ENCODE results near the gene IL17RA. TPM values are rescaled to one million over a fixed set of nuclear protein-coding genes. Genes with fewer than 3 reads are reported as not detected.
"Not testable (repeated sequence)": the region's sequence is repeated elsewhere in the genome, so short reads cannot be mapped to it uniquely, and the experiment has no call there.

Gene IL17RA
- total and polyA plus RNA-seq, 2 experiments from 2014 or later: 3.2 to 9.6 TPM

DNA sequence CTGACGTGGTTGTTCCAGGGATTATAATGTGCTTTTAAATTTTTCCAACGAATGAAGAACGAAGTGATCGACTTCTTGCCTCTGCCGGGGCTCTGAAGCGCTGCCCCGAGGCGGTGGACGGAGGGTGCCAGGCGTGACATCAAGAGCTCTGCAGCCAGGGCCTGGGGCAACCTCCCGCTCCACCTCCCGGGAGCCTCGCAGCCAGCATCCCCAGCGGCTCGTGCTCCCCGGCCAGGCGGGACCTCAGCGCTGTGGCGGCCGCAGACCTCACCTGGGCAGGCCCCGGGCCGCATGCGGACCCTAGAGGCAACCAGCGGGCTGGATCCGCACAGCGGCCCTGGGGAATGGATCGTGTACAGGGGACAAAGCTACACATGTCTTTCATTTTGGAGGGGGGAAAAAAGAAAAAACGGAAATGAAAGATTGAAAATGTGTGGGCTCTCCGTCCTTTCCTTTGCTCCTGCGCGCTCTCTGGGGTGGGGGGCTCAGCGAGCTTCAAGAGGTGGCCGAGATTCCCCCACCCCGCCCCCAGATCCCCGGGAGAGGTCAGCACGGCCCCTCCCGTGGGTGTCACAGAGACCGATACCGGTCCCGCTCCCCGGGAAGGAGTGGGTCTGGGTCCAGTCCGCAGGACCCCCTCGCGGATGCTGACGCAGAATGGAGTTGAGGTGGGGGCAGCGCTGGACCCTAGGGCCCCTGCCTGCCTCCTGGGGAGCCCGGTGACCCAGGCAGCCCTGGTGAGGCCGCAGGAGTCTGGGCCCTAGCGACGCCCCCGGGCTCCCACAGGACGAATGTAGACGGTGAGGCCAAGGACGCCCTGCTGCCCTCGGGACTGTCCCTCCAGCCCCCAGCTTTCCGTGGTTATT lies 48.6 kb upstream of the IL17RA start:
- DNase-seq (ENCODE audit: low spot score): peak; percentile 42
- H3K27ac ChIP-seq (ENCODE audit: low read depth); H3K27me3 Mint-ChIP-seq (ENCODE audit: insufficient read depth, low read depth, poor library complexity); H3K79me2 ChIP-seq (replicated peaks; ENCODE audit: insufficient read depth); H3K4me1 ChIP-seq (ENCODE audit: insufficient read depth); H3F3A ChIP-seq (replicated peaks; ENCODE audit: low read depth); H3K36me3 ChIP-seq (ENCODE audit: insufficient read depth); H2AFZ ChIP-seq; H3K9me2 ChIP-seq (ENCODE audit: insufficient read depth); H4K20me1 ChIP-seq (replicated peaks; ENCODE audit: insufficient read depth); H3K27ac Mint-ChIP-seq; H3K4me1 Mint-ChIP-seq; H3K36me3 Mint-ChIP-seq (ENCODE audit: low read depth); H3K4me3 Mint-ChIP-seq: not testable (repeated sequence)
- ATAC-seq: peak; percentile 70
- peaks cover 54% of the 10 kb centered on the region for H3K9me3 Mint-ChIP-seq
- peak overlapping the region; percentile 42; the same call in 1 of the 2 replicates for H3K4me3 ChIP-seq
- peak overlapping the region; percentile 62; the same call in 1 of the 2 replicates for H3K4me2 ChIP-seq
- H3K27me3 ChIP-seq (ENCODE audit: insufficient read depth): peaks cover 38% of the 10 kb centered on the region

- Histone ChIP-seq H2AFZ (peak overlapping the region; percentile 76), H3K27me3 (ENCODE audit: insufficient read depth) (peaks cover 38% of the 10 kb centered on the region), H3K4me2 (peak overlapping the region; percentile 71), H3K4me3 (peak overlapping the region; percentile 43)
- not testable (repeated sequence) for H3F3A ChIP-seq (replicated peaks; ENCODE audit: low read depth); H3K27me3 Mint-ChIP-seq (ENCODE audit: insufficient read depth, low read depth, poor library complexity); H3K27ac ChIP-seq (ENCODE audit: low read depth); H3K36me3 Mint-ChIP-seq (ENCODE audit: low read depth); H3K4me1 Mint-ChIP-seq; H4K20me1 ChIP-seq (replicated peaks; ENCODE audit: insufficient read depth); H3K9me2 ChIP-seq (ENCODE audit: insufficient read depth); H3K27ac Mint-ChIP-seq; H3K79me2 ChIP-seq (replicated peaks; ENCODE audit: insufficient read depth); H3K4me3 Mint-ChIP-seq; H3K36me3 ChIP-seq (ENCODE audit: insufficient read depth); H3K4me1 ChIP-seq (ENCODE audit: insufficient read depth)
- peak; percentile 89 for ATAC-seq
- DNase-seq (ENCODE audit: low spot score): peak; percentile 48
- peaks cover 55% of the 10 kb centered on the region for H3K9me3 Mint-ChIP-seq
These were observed 47.7 kb upstream of the IL17RA start for GRCh38 chr22:17036842-17037711.

GRCh38 chr22:17043521-17043920 lies 41.3 kb upstream of the IL17RA start:
- Histone ChIP-seq H3K79me2 (replicated peaks; ENCODE audit: insufficient read depth) (no peaks in the 10 kb centered on the region), H3K27me3 (ENCODE audit: insufficient read depth) (peaks cover 4% of the 10 kb centered on the region), H3K9me2 (ENCODE audit: insufficient read depth) (no peaks in the 10 kb centered on the region), H3F3A (replicated peaks; ENCODE audit: low read depth) (no peaks in the 10 kb centered on the region), H2AFZ (no peak overlapping the region), H3K4me1 (ENCODE audit: insufficient read depth) (no peaks in the 10 kb centered on the region), H3K36me3 (ENCODE audit: insufficient read depth) (no peaks in the 10 kb centered on the region), H3K4me2 (no peak overlapping the region), H3K27ac (ENCODE audit: low read depth) (no peak overlapping the region), H4K20me1 (replicated peaks; ENCODE audit: insufficient read depth) (no peaks in the 10 kb centered on the region), H3K4me3 (no peak overlapping the region)
- H3K4me1 Mint-ChIP-seq: no peaks in the 10 kb centered on the region
- no peak overlapping the region for H3K27ac Mint-ChIP-seq
- H3K9me3 Mint-ChIP-seq: peaks cover 43% of the 10 kb centered on the region
- DNase-seq (ENCODE audit: low spot score): no peak
- no peak for TF ChIP-seq CREB1 (CRISPR knock-in tag; IDR thresholded peaks at IDR 0.05; ENCODE audit: low read depth)
- no peak for TF ChIP-seq STAT1 (IDR thresholded peaks at IDR 0.05; ENCODE audit: unreplicated experiment)
- TF ChIP-seq, protein P1, sequence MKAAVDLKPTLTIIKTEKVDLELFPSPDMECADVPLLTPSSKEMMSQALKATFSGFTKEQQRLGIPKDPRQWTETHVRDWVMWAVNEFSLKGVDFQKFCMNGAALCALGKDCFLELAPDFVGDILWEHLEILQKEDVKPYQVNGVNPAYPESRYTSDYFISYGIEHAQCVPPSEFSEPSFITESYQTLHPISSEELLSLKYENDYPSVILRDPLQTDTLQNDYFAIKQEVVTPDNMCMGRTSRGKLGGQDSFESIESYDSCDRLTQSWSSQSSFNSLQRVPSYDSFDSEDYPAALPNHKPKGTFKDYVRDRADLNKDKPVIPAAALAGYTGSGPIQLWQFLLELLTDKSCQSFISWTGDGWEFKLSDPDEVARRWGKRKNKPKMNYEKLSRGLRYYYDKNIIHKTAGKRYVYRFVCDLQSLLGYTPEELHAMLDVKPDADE (IDR thresholded peaks at IDR 0.05): no peak
- no peak for TF ChIP-seq REST (IDR thresholded peaks at IDR 0.05; ENCODE audit: unreplicated experiment)
- TF ChIP-seq EZH2 (IDR thresholded peaks at IDR 0.05; ENCODE audit: low read depth, unreplicated experiment): no peak
- no peak for TF ChIP-seq EZH2phosphoT487 (IDR thresholded peaks at IDR 0.05; ENCODE audit: unreplicated experiment)
- no peak for TF ChIP-seq ZNF331 (CRISPR knock-in tag; IDR thresholded peaks at IDR 0.05; ENCODE audit: low read depth)
- TF ChIP-seq, protein P2, sequence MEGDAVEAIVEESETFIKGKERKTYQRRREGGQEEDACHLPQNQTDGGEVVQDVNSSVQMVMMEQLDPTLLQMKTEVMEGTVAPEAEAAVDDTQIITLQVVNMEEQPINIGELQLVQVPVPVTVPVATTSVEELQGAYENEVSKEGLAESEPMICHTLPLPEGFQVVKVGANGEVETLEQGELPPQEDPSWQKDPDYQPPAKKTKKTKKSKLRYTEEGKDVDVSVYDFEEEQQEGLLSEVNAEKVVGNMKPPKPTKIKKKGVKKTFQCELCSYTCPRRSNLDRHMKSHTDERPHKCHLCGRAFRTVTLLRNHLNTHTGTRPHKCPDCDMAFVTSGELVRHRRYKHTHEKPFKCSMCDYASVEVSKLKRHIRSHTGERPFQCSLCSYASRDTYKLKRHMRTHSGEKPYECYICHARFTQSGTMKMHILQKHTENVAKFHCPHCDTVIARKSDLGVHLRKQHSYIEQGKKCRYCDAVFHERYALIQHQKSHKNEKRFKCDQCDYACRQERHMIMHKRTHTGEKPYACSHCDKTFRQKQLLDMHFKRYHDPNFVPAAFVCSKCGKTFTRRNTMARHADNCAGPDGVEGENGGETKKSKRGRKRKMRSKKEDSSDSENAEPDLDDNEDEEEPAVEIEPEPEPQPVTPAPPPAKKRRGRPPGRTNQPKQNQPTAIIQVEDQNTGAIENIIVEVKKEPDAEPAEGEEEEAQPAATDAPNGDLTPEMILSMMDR (conservative IDR thresholded peaks at IDR 0.05; ENCODE audit: low read depth in 2 of 2): no peak
- no peak overlapping the region for H3K4me3 Mint-ChIP-seq
- peaks cover 6% of the 10 kb centered on the region for H3K27me3 Mint-ChIP-seq (ENCODE audit: insufficient read depth, low read depth, poor library complexity)
- H3K36me3 Mint-ChIP-seq (ENCODE audit: low read depth): peaks cover 3% of the 10 kb centered on the region; the same call in 2 of the 3 replicates
- no peak for ATAC-seq
